ENCODE results near the gene ARHGAP42.

Gene ARHGAP42

DNA sequence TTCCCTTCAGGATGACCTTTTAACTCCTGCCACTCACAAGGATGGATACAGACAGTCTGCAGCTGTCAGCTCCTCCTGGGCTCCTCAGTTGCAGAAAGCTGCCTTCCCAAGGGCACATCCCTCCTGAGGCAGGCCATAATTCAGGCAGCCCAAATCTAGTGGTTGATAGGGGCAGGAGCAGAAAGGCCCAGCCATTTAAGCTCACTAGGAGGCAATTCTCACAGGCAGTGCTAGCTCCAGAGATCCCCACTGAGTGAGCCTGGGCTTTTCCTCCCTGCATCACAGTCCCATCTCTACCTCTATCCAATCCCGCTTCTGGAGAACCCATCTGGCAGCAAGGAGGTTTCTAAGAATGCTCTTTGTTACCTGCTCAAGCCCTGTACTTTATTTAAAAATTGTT, 200.6 kb downstream of the ARHGAP42 start (continued):
- TF ChIP-seq, protein P1, sequence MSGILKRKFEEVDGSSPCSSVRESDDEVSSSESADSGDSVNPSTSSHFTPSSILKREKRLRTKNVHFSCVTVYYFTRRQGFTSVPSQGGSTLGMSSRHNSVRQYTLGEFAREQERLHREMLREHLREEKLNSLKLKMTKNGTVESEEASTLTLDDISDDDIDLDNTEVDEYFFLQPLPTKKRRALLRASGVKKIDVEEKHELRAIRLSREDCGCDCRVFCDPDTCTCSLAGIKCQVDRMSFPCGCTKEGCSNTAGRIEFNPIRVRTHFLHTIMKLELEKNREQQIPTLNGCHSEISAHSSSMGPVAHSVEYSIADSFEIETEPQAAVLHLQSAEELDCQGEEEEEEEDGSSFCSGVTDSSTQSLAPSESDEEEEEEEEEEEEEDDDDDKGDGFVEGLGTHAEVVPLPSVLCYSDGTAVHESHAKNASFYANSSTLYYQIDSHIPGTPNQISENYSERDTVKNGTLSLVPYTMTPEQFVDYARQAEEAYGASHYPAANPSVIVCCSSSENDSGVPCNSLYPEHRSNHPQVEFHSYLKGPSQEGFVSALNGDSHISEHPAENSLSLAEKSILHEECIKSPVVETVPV (CRISPR knock-in tag; IDR thresholded peaks at IDR 0.05) = no peak

DNA sequence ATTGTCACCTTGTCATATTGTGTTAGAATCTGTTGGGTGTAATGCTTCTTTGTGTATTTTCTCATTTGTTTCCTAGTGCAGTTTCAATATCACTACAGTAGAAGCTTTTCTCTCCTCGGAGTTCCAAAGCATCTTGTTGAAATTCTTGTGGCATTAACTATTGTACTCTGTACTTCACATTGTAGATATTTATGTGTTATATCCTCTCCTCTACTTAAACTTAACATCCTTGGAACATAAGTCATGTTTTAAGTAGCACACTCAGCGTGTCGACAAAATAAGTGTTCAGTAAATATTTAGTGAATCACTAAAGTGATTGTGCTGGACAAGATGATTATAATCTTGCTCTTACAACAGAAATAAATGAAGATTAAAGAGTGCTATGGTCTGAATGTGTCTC, 201.7 kb downstream of the ARHGAP42 start:
- no peak for ATAC-seq
- TF ChIP-seq SNAI2 (CRISPR knock-in tag; IDR thresholded peaks at IDR 0.05) (no peak), BACH2 (CRISPR knock-in tag; IDR thresholded peaks at IDR 0.05; ENCODE audit: borderline replicate concordance) (no peak)

DNA sequence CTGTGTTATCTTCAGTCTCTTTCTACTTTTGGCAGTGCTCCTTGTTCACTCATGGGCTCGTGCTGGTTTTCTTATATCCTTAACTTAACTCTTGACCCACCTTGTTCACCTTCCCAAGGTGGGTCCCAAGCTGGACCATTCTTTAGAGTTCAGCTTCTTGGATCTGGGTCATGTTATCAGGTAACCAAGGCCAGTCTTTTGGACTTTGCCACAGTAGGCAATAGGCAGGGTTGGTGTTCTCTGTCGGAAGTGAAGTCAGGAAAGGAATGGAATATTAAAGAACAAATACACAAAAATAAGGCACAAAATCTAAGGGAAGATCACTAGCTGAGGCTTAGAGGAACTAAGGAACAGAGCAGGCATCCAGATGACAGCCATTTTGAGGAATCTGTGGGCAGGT, 202.7 kb downstream of the ARHGAP42 start:
- ATAC-seq = no peak
- TF ChIP-seq RARB (CRISPR knock-in tag; IDR thresholded peaks at IDR 0.05) (no peak), PPARA (CRISPR knock-in tag; IDR thresholded peaks at IDR 0.05; ENCODE audit: borderline replicate concordance) (no peak), BACH2 (CRISPR knock-in tag; IDR thresholded peaks at IDR 0.05; ENCODE audit: borderline replicate concordance) (no peak), ISL1 (CRISPR knock-in tag; IDR thresholded peaks at IDR 0.05) (no peak), OSR1 (CRISPR knock-in tag; IDR thresholded peaks at IDR 0.05) (no peak), CSDC2 (CRISPR knock-in tag; IDR thresholded peaks at IDR 0.05) (no peak), ESRRG (CRISPR knock-in tag; IDR thresholded peaks at IDR 0.05) (no peak), ZC3H10 (CRISPR knock-in tag; IDR thresholded peaks at IDR 0.05) (no peak), ZNF8 (CRISPR knock-in tag; IDR thresholded peaks at IDR 0.05) (no peak), ZNF565 (CRISPR knock-in tag; conservative IDR thresholded peaks at IDR 0.05; ENCODE audit: low read depth) (no peak), TCF4 (CRISPR knock-in tag; IDR thresholded peaks at IDR 0.05; ENCODE audit: borderline replicate concordance) (no peak), SNAI2 (CRISPR knock-in tag; IDR thresholded peaks at IDR 0.05) (no peak), TOX (CRISPR knock-in tag; IDR thresholded peaks at IDR 0.05; ENCODE audit: borderline replicate concordance) (no peak), ZFP3 (CRISPR knock-in tag; IDR thresholded peaks at IDR 0.05) (no peak)
- TF ChIP-seq, protein P2, sequence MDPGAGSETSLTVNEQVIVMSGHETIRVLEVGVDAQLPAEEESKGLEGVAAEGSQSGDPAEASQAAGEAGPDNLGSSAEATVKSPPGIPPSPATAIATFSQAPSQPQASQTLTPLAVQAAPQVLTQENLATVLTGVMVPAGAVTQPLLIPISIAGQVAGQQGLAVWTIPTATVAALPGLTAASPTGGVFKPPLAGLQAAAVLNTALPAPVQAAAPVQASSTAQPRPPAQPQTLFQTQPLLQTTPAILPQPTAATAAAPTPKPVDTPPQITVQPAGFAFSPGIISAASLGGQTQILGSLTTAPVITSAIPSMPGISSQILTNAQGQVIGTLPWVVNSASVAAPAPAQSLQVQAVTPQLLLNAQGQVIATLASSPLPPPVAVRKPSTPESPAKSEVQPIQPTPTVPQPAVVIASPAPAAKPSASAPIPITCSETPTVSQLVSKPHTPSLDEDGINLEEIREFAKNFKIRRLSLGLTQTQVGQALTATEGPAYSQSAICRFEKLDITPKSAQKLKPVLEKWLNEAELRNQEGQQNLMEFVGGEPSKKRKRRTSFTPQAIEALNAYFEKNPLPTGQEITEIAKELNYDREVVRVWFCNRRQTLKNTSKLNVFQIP (CRISPR knock-in tag; IDR thresholded peaks at IDR 0.05; ENCODE audit: borderline replicate concordance, low read depth) = no peak
- TF ChIP-seq, protein P1 (CRISPR knock-in tag; IDR thresholded peaks at IDR 0.05) = no peak

DNA sequence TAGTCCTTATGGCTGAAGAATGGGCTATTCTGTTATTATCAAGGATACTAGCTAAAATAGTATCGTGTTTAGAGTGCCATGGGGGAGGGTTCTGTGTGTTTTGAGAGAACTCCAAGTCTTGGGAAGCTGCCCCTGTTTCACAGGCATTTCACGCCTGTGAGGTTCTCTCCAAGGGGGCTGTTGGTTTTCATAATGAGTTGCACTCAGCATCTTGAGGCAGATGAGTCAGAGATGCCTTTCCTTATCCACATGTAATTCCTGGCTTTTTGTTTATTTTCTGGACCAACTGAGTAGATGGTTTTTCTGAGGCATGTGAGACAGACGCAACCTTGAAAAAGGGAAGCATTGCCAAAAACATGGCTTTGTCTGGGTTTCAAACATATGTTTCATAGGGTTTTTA, 203.7 kb downstream of the ARHGAP42 start:
- no peak for ATAC-seq
- TF ChIP-seq CSDC2 (CRISPR knock-in tag; IDR thresholded peaks at IDR 0.05) (no peak), ISL1 (CRISPR knock-in tag; IDR thresholded peaks at IDR 0.05) (no peak), TOX (CRISPR knock-in tag; IDR thresholded peaks at IDR 0.05; ENCODE audit: borderline replicate concordance) (no peak), ESRRG (CRISPR knock-in tag; IDR thresholded peaks at IDR 0.05) (no peak), GLIS3 (CRISPR knock-in tag; IDR thresholded peaks at IDR 0.05) (no peak), ZNF8 (CRISPR knock-in tag; IDR thresholded peaks at IDR 0.05) (no peak), OSR1 (CRISPR knock-in tag; IDR thresholded peaks at IDR 0.05) (no peak), SNAI2 (CRISPR knock-in tag; IDR thresholded peaks at IDR 0.05) (no peak), TCF4 (CRISPR knock-in tag; IDR thresholded peaks at IDR 0.05; ENCODE audit: borderline replicate concordance) (no peak), RARB (CRISPR knock-in tag; IDR thresholded peaks at IDR 0.05) (no peak), ZFP3 (CRISPR knock-in tag; IDR thresholded peaks at IDR 0.05) (no peak), ZC3H10 (CRISPR knock-in tag; IDR thresholded peaks at IDR 0.05) (no peak), PPARA (CRISPR knock-in tag; IDR thresholded peaks at IDR 0.05; ENCODE audit: borderline replicate concordance) (no peak), ZNF70 (CRISPR knock-in tag; IDR thresholded peaks at IDR 0.05) (no peak), ARNTL (CRISPR knock-in tag; IDR thresholded peaks at IDR 0.05; ENCODE audit: borderline replicate concordance, low read depth) (no peak), ZNF565 (CRISPR knock-in tag; conservative IDR thresholded peaks at IDR 0.05; ENCODE audit: low read depth) (no peak)
- TF ChIP-seq, protein P1 (CRISPR knock-in tag; IDR thresholded peaks at IDR 0.05) = no peak
- TF ChIP-seq, protein P3, sequence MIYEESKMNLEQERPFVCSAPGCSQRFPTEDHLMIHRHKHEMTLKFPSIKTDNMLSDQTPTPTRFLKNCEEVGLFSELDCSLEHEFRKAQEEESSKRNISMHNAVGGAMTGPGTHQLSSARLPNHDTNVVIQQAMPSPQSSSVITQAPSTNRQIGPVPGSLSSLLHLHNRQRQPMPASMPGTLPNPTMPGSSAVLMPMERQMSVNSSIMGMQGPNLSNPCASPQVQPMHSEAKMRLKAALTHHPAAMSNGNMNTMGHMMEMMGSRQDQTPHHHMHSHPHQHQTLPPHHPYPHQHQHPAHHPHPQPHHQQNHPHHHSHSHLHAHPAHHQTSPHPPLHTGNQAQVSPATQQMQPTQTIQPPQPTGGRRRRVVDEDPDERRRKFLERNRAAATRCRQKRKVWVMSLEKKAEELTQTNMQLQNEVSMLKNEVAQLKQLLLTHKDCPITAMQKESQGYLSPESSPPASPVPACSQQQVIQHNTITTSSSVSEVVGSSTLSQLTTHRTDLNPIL (CRISPR knock-in tag; IDR thresholded peaks at IDR 0.05; ENCODE audit: low read depth) = no peak
- TF ChIP-seq, protein P2 (CRISPR knock-in tag; IDR thresholded peaks at IDR 0.05; ENCODE audit: borderline replicate concordance, low read depth) = no peak
